GM19328 (cell line): ENCODE data around the gene KIF1B.

Source experiments
- ATAC-seq: cut with Tn5 transposase; IDR thresholded peaks from one replicate; pipeline ENCODE4 v1.9.1; 2021; ENCODE audit warnings: mild to moderate bottlenecking, moderate library complexity; ENCODE audit not compliant: unreplicated experiment

KIF1B gene

GRCh38 chr1:10271869-10272268 is 61.5 kb downstream of the KIF1B start:
- ATAC-seq = no peak

- no peak for ATAC-seq
Observed at GRCh38 chr1:10272274-10272673, 61.9 kb downstream of the KIF1B start.

- ATAC-seq = no peak
Observed at GRCh38 chr1:10278880-10279279, 68.5 kb downstream of the KIF1B start.

GRCh38 chr1:10280439-10281350 is 70.3 kb downstream of the KIF1B start:
- no peak for ATAC-seq

- ATAC-seq = no peak
Observed at GRCh38 chr1:10283318-10283984, 73.1 kb downstream of the KIF1B start.

- no peak for ATAC-seq
Observed at GRCh38 chr1:10286244-10286643, 75.9 kb downstream of the KIF1B start.

- no peak for ATAC-seq
Observed at GRCh38 chr1:10287023-10287645, 76.8 kb downstream of the KIF1B start.

GRCh38 chr1:10288029-10288615 is 77.8 kb downstream of the KIF1B start:
- ATAC-seq = no peak

GRCh38 chr1:10291705-10292104 is 81.3 kb downstream of the KIF1B start:
- ATAC-seq = no peak

GRCh38 chr1:10292188-10292587 is 81.8 kb downstream of the KIF1B start:
- no peak for ATAC-seq

- no peak for ATAC-seq
Observed at GRCh38 chr1:10295481-10296085, 85.2 kb downstream of the KIF1B start.

GRCh38 chr1:10299151-10299550 is 88.8 kb downstream of the KIF1B start:
- no peak for ATAC-seq

GRCh38 chr1:10302416-10302815 is 92.0 kb downstream of the KIF1B start:
- ATAC-seq = no peak

GRCh38 chr1:10304295-10304694 is 93.9 kb downstream of the KIF1B start:
- no peak for ATAC-seq

GRCh38 chr1:10306435-10306834 is 96.1 kb downstream of the KIF1B start:
- no peak for ATAC-seq

GRCh38 chr1:10308001-10308400 is 97.6 kb downstream of the KIF1B start:
- no peak for ATAC-seq

GRCh38 chr1:10309243-10310011 is 99.1 kb downstream of the KIF1B start:
- no peak for ATAC-seq

- no peak for ATAC-seq
Observed at GRCh38 chr1:10316752-10317151, 106.4 kb downstream of the KIF1B start.

GRCh38 chr1:10319750-10320149 is 109.4 kb downstream of the KIF1B start:
- no peak for ATAC-seq

GRCh38 chr1:10320336-10320735 is 110.0 kb downstream of the KIF1B start:
- ATAC-seq = no peak
